Measurements from ENCODE around the gene ZNF491.

DNA sequence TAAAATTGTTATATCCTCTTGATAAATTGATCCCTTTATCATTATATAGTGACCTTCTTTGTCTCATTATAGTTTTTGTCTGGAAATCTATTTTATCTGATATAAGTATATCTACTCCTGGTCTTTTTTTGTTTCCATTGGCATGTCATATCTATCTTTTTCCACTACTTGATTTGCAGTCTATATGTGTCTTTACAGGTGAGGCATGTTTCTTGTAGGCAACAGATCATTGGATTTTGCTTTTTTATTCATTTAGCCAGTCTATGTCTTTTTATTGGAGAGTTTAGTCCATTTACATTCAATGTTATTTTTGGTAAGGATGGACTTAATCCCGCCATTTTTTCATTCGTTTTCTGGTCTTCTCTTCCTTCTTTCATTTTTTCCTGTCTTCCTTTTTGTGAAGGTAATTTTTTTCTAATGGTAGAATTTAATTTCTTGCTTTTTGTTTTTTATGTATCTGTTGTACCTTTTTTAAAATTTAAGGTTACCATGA is 46.0 kb upstream of the ZNF491 start:
- TF ChIP-seq EZH2 (IDR thresholded peaks at IDR 0.05; ENCODE audit: borderline replicate concordance, insufficient read depth, low read depth, low read length, poor library complexity, severe bottlenecking), result no peak
- TF ChIP-seq, protein P1, sequence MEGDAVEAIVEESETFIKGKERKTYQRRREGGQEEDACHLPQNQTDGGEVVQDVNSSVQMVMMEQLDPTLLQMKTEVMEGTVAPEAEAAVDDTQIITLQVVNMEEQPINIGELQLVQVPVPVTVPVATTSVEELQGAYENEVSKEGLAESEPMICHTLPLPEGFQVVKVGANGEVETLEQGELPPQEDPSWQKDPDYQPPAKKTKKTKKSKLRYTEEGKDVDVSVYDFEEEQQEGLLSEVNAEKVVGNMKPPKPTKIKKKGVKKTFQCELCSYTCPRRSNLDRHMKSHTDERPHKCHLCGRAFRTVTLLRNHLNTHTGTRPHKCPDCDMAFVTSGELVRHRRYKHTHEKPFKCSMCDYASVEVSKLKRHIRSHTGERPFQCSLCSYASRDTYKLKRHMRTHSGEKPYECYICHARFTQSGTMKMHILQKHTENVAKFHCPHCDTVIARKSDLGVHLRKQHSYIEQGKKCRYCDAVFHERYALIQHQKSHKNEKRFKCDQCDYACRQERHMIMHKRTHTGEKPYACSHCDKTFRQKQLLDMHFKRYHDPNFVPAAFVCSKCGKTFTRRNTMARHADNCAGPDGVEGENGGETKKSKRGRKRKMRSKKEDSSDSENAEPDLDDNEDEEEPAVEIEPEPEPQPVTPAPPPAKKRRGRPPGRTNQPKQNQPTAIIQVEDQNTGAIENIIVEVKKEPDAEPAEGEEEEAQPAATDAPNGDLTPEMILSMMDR (IDR thresholded peaks at IDR 0.05), result no peak

Data from B cell (primary cell).